ENCODE measurements around the gene ROS1.

The ROS1 gene

GRCh38 chr6:117432273-117432672 lies 6.5 kb upstream of the ROS1 start:
- Histone ChIP-seq H3K9ac (ENCODE audit: low read depth, low read length) (no peak overlapping the region), H3K36me3 (ENCODE audit: insufficient read depth, low read depth, low read length) (no peaks in the 10 kb centered on the region), H3K4me3 (ENCODE audit: low read length) (no peak overlapping the region), H3K27me3 (ENCODE audit: insufficient read depth, low read length) (no peaks in the 10 kb centered on the region), H3K9me3 (ENCODE audit: insufficient read depth, low read depth, low read length) (no peaks in the 10 kb centered on the region), H3K27ac (ENCODE audit: low read length) (no peak overlapping the region), H3K4me1 (ENCODE audit: insufficient read depth, low read length) (no peaks in the 10 kb centered on the region; the same call in 1 of the 2 replicates)

GRCh38 chr6:117423754-117424153 lies 2.0 kb downstream of the ROS1 start:
- Histone ChIP-seq H3K36me3 (ENCODE audit: insufficient read depth, low read depth, low read length) (no peaks in the 10 kb centered on the region), H3K27me3 (ENCODE audit: insufficient read depth, low read length) (no peaks in the 10 kb centered on the region), H3K4me1 (ENCODE audit: insufficient read depth, low read length) (no peaks in the 10 kb centered on the region), H3K4me3 (ENCODE audit: low read length) (no peak overlapping the region), H3K9me3 (ENCODE audit: insufficient read depth, low read depth, low read length) (no peaks in the 10 kb centered on the region), H3K27ac (ENCODE audit: low read length) (no peak overlapping the region), H3K9ac (ENCODE audit: low read depth, low read length) (no peak overlapping the region)

GRCh38 chr6:117418320-117418719 lies 7.4 kb downstream of the ROS1 start:
- H3K36me3 ChIP-seq (ENCODE audit: insufficient read depth, low read depth, low read length), result no peaks in the 10 kb centered on the region
- no peaks in the 10 kb centered on the region for H3K9me3 ChIP-seq (ENCODE audit: insufficient read depth, low read depth, low read length)
- no peaks in the 10 kb centered on the region for H3K27me3 ChIP-seq (ENCODE audit: insufficient read depth, low read length)
- no peak overlapping the region for H3K4me3 ChIP-seq (ENCODE audit: low read length)
- H3K4me1 ChIP-seq (ENCODE audit: insufficient read depth, low read length), result no peaks in the 10 kb centered on the region
- no peak overlapping the region for H3K9ac ChIP-seq (ENCODE audit: low read depth, low read length)
- no peak overlapping the region for H3K27ac ChIP-seq (ENCODE audit: low read length)

GRCh38 chr6:117417851-117418250 lies 7.9 kb downstream of the ROS1 start:
- Histone ChIP-seq H3K4me1 (ENCODE audit: insufficient read depth, low read length) (no peaks in the 10 kb centered on the region), H3K36me3 (ENCODE audit: insufficient read depth, low read depth, low read length) (no peaks in the 10 kb centered on the region), H3K27me3 (ENCODE audit: insufficient read depth, low read length) (no peaks in the 10 kb centered on the region), H3K4me3 (ENCODE audit: low read length) (no peak overlapping the region), H3K9me3 (ENCODE audit: insufficient read depth, low read depth, low read length) (no peaks in the 10 kb centered on the region), H3K9ac (ENCODE audit: low read depth, low read length) (no peak overlapping the region), H3K27ac (ENCODE audit: low read length) (no peak overlapping the region)

GRCh38 chr6:117414770-117415169 lies 11.0 kb downstream of the ROS1 start:
- Histone ChIP-seq H3K9me3 (ENCODE audit: insufficient read depth, low read depth, low read length) (no peaks in the 10 kb centered on the region), H3K9ac (ENCODE audit: low read depth, low read length) (no peak overlapping the region), H3K27ac (ENCODE audit: low read length) (no peak overlapping the region), H3K4me1 (ENCODE audit: insufficient read depth, low read length) (peaks cover 6% of the 10 kb centered on the region; the same call in 1 of the 2 replicates), H3K4me3 (ENCODE audit: low read length) (no peak overlapping the region), H3K36me3 (ENCODE audit: insufficient read depth, low read depth, low read length) (no peaks in the 10 kb centered on the region), H3K27me3 (ENCODE audit: insufficient read depth, low read length) (no peaks in the 10 kb centered on the region)

GRCh38 chr6:117411474-117411873 lies 14.3 kb downstream of the ROS1 start:
- H3K27me3 ChIP-seq (ENCODE audit: insufficient read depth, low read length), result no peaks in the 10 kb centered on the region
- no peaks in the 10 kb centered on the region for H3K9me3 ChIP-seq (ENCODE audit: insufficient read depth, low read depth, low read length)
- no peak overlapping the region for H3K9ac ChIP-seq (ENCODE audit: low read depth, low read length)
- H3K27ac ChIP-seq (ENCODE audit: low read length), result no peak overlapping the region
- peaks cover 6% of the 10 kb centered on the region; the same call in 1 of the 2 replicates for H3K4me1 ChIP-seq (ENCODE audit: insufficient read depth, low read length)
- H3K4me3 ChIP-seq (ENCODE audit: low read length), result no peak overlapping the region
- H3K36me3 ChIP-seq (ENCODE audit: insufficient read depth, low read depth, low read length), result no peaks in the 10 kb centered on the region

- H3K4me3 ChIP-seq (ENCODE audit: low read length), result no peak overlapping the region
- H3K27me3 ChIP-seq (ENCODE audit: insufficient read depth, low read length), result no peaks in the 10 kb centered on the region
- H3K36me3 ChIP-seq (ENCODE audit: insufficient read depth, low read depth, low read length), result no peaks in the 10 kb centered on the region
- peaks cover 6% of the 10 kb centered on the region; the same call in 1 of the 2 replicates for H3K4me1 ChIP-seq (ENCODE audit: insufficient read depth, low read length)
- no peak overlapping the region for H3K27ac ChIP-seq (ENCODE audit: low read length)
- H3K9ac ChIP-seq (ENCODE audit: low read depth, low read length), result no peak overlapping the region
- no peaks in the 10 kb centered on the region for H3K9me3 ChIP-seq (ENCODE audit: insufficient read depth, low read depth, low read length)
Observed at GRCh38 chr6:117409863-117410262, 15.9 kb downstream of the ROS1 start.

- H3K9ac ChIP-seq (ENCODE audit: low read depth, low read length), result no peak overlapping the region
- H3K27me3 ChIP-seq (ENCODE audit: insufficient read depth, low read length), result no peaks in the 10 kb centered on the region
- no peak overlapping the region for H3K27ac ChIP-seq (ENCODE audit: low read length)
- H3K36me3 ChIP-seq (ENCODE audit: insufficient read depth, low read depth, low read length), result no peaks in the 10 kb centered on the region
- H3K4me3 ChIP-seq (ENCODE audit: low read length), result no peak overlapping the region
- H3K9me3 ChIP-seq (ENCODE audit: insufficient read depth, low read depth, low read length), result no peaks in the 10 kb centered on the region
- H3K4me1 ChIP-seq (ENCODE audit: insufficient read depth, low read length), result peaks cover 6% of the 10 kb centered on the region; the same call in 1 of the 2 replicates
Observed at GRCh38 chr6:117409420-117409819, 16.3 kb downstream of the ROS1 start.

- H3K27me3 ChIP-seq (ENCODE audit: insufficient read depth, low read length), result no peaks in the 10 kb centered on the region
- no peaks in the 10 kb centered on the region for H3K4me1 ChIP-seq (ENCODE audit: insufficient read depth, low read length)
- no peaks in the 10 kb centered on the region for H3K9me3 ChIP-seq (ENCODE audit: insufficient read depth, low read depth, low read length)
- H3K9ac ChIP-seq (ENCODE audit: low read depth, low read length), result no peak overlapping the region
- no peak overlapping the region for H3K27ac ChIP-seq (ENCODE audit: low read length)
- H3K4me3 ChIP-seq (ENCODE audit: low read length), result no peak overlapping the region
- no peaks in the 10 kb centered on the region for H3K36me3 ChIP-seq (ENCODE audit: insufficient read depth, low read depth, low read length)
Observed at GRCh38 chr6:117404548-117404947, 21.2 kb downstream of the ROS1 start.

GRCh38 chr6:117401799-117402198 lies 23.9 kb downstream of the ROS1 start:
- Histone ChIP-seq H3K9me3 (ENCODE audit: insufficient read depth, low read depth, low read length) (no peaks in the 10 kb centered on the region), H3K4me1 (ENCODE audit: insufficient read depth, low read length) (no peaks in the 10 kb centered on the region), H3K9ac (ENCODE audit: low read depth, low read length) (no peak overlapping the region), H3K4me3 (ENCODE audit: low read length) (no peak overlapping the region), H3K27me3 (ENCODE audit: insufficient read depth, low read length) (no peaks in the 10 kb centered on the region), H3K36me3 (ENCODE audit: insufficient read depth, low read depth, low read length) (no peaks in the 10 kb centered on the region), H3K27ac (ENCODE audit: low read length) (no peak overlapping the region)

GRCh38 chr6:117399924-117400323 lies 25.8 kb downstream of the ROS1 start:
- Histone ChIP-seq H3K9ac (ENCODE audit: low read depth, low read length) (no peak overlapping the region), H3K4me1 (ENCODE audit: insufficient read depth, low read length) (no peaks in the 10 kb centered on the region), H3K36me3 (ENCODE audit: insufficient read depth, low read depth, low read length) (no peaks in the 10 kb centered on the region), H3K27me3 (ENCODE audit: insufficient read depth, low read length) (no peaks in the 10 kb centered on the region), H3K27ac (ENCODE audit: low read length) (no peak overlapping the region), H3K4me3 (ENCODE audit: low read length) (no peak overlapping the region), H3K9me3 (ENCODE audit: insufficient read depth, low read depth, low read length) (no peaks in the 10 kb centered on the region)

GRCh38 chr6:117399126-117399525 lies 26.6 kb downstream of the ROS1 start:
- Histone ChIP-seq H3K4me3 (ENCODE audit: low read length) (no peak overlapping the region), H3K9me3 (ENCODE audit: insufficient read depth, low read depth, low read length) (no peaks in the 10 kb centered on the region), H3K27me3 (ENCODE audit: insufficient read depth, low read length) (no peaks in the 10 kb centered on the region), H3K9ac (ENCODE audit: low read depth, low read length) (no peak overlapping the region), H3K4me1 (ENCODE audit: insufficient read depth, low read length) (no peaks in the 10 kb centered on the region), H3K36me3 (ENCODE audit: insufficient read depth, low read depth, low read length) (no peaks in the 10 kb centered on the region), H3K27ac (ENCODE audit: low read length) (no peak overlapping the region)
